Right renal cortex interstitium (tissue), 3 donors: ENCODE results near the gene HDAC10. TPM values are rescaled to one million over a fixed set of nuclear protein-coding genes. Genes with fewer than 3 reads are reported as not detected.

ENCODE experiments used
- DNase-seq, 3 donors: peaks; one replicate each; pipeline ENCODE4 v3.0.0-alpha.2; 2013; ENCODE audit warnings: low read depth in 3 of 3, low spot score in 2 of 3
- polyA plus RNA-seq, 3 donors: library from polyadenylated mRNA; unstranded; fragments of 120-200 nt; gene quantifications; one replicate each; pipeline ENCODE4 v1.2.1, GENCODE V29; 2013; ENCODE audit not compliant: insufficient read length in 3 of 3

Gene HDAC10
- polyA plus RNA-seq, 3 donors: 13.2 to 15.8 (median 13.7) TPM

- peak; percentile 72 to 89 (median 85) for DNase-seq
Measured at GRCh38 chr22:50244420-50245213, 6.4 kb downstream of the HDAC10 start, which contains the start of gene TUBGCP6. TSS of gene TUBGCP6 (minus strand) at chr22:50245023. CDS start at chr22:50244459, 564 bp downstream.

GRCh38 chr22:50243685-50244419 is 7.2 kb downstream of the HDAC10 start:
- DNase-seq: no peak

GRCh38 chr22:50242406-50242949 is 8.6 kb downstream of the HDAC10 start:
- DNase-seq: no peak

DNA sequence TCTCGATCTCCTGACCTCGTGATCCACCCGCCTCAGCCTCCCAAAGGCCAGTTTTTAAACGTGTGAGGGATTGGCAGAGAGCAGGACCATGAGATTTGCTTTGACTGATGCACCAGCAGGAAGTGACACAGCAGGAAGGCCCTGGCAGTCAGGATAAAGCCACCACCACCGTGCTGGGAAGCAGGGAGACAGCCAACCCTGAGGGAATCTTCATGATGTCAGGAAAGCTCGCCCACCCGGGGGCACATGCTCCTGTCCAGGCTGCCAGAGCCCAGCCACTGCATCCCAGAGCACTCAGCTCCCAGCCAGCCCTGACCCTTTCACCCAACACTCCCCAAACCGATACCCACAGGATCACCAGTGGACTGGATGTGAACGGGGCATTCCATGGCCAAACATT is 12.3 kb downstream of the HDAC10 start:
- DNase-seq: no peak

DNA sequence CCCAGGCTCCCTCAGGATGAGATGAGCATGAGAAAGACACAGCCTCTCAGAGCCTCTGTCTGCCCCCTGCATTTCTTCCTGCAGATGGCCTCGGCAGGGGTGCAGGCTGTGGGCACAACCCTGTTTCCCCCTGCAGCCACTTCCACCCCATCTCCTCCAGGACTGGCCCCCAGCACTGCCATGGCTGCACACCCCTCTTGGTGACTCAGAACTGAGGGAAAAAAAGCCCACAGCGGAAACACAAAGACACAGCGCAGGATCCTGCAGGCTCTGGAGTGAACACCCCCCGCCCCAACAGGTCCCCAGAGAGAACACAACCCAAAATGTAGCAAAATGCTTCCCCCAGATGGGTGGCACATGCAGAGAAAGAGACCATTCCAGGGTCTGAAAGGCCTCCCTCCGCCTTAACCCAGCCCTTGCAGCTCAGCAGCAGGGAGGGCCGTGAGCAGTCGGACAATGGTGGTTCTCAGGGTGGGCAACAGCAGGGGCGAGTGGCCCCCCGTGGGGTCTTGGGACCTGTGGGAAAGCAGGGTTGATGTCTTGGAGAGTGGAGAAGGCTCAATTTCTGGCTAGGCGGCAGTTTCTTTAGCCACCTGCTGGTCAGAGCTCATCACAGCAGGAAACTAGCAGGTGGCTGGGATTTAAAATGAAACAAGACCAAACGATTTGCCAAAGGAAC is 14.2 kb downstream of the HDAC10 start:
- DNase-seq: no peak

DNA sequence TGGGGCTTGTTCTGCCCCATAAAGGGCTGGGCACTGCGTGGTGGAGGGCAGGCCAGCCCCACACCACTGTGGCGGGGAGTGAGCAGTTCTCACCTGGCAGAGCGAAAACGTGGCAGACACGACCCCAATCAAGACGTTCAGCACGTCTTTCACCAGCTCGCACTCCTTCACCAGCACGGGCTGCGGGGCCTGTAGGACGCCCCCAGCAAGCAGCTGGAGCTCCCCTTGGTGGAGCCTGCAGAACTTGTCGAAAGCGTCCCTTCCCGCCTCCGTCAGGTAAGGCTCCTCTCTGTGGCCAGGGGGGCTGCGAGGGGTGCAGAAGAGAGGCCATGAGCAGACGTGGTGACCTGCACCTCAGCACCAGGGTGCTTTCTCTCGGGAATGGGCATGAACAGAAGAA is 17.8 kb downstream of the HDAC10 start:
- no peak for DNase-seq

DNA sequence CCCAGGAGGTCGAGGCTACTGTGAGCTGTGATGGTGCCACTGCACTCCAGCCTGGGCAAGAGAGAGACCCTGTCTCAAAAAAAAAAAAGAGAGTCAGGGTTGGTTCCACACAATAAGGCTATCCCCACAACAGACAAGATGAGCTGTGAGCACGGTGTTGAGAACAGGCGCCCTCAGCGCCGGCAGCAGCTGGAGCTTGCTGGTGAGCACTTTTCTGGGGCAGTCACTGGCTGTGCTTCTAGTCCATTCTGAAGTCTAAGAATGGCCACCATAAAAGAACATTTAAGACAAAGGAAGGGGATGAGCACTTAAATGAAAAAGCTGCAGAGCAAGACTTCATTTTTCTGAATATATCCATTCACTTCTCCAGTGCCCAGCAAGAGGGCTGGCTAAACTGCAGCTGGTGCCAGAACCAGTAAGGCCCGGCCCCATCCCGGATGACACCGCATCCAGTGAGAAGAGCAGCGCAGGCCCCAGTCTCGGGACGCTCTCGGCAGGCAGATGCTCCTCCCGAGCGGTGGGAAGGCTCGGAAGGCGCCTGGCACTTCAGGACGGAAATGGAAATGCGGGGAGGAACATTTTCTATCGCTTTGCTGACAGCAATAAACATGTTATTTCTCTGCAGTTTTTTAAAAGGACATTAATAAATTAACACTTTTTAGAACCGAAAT is 18.4 kb downstream of the HDAC10 start:
- no peak for DNase-seq

DNA sequence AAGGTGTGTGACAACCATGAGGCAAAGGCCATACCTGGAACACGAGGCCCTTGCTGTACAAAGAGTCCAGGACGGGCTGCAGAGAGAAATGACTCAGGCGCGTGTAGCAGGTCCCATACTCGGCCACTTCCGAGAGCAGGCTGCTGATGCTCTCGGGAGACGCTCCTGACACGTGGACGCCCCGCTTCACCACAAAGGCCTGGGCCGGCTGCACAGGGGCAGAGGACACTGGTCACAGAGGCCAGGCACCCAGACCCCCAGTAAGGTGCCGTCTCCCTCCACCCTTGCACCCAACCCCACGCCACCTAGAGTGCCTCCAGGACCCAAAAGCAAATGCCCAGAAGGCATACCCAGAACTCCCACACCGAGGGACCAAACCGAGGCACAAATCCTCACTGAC is 21.7 kb downstream of the HDAC10 start:
- no peak for DNase-seq

- no peak for DNase-seq
Measured at GRCh38 chr22:50228366-50228765, 22.7 kb downstream of the HDAC10 start.

DNA sequence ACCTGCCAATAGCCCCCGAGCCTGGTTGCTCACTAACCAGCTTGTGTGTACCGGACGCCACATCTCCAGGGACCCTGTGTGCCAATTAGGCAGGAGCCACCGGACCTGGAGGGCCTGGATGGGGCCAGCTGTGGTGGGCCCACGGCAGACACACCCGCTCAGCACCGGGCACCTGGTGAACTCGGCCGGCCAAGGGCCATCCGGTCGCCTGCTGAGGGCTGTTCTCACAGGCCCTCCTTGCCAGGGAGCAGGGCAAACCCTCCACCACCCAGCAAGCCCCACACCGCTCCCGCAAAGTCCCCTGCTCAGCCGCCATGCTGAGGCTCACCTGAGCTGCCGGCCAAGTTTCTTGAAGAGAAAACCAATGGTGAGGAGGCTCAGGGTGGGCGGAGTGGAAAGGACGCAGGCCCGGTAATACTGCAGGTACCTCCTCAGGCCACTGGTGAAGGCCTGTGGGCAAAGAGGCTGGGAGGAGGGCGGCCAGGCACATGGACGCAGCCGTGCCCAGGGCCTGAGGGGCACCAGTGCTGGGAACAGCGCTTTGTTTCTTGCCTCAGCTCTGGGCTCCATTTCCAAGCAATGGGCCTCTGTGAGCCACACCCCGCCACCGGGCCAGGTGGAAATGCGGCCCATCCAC is 23.4 kb downstream of the HDAC10 start:
- no peak for DNase-seq

GRCh38 chr22:50226875-50227165 is 24.2 kb downstream of the HDAC10 start:
- DNase-seq: no peak

DNA sequence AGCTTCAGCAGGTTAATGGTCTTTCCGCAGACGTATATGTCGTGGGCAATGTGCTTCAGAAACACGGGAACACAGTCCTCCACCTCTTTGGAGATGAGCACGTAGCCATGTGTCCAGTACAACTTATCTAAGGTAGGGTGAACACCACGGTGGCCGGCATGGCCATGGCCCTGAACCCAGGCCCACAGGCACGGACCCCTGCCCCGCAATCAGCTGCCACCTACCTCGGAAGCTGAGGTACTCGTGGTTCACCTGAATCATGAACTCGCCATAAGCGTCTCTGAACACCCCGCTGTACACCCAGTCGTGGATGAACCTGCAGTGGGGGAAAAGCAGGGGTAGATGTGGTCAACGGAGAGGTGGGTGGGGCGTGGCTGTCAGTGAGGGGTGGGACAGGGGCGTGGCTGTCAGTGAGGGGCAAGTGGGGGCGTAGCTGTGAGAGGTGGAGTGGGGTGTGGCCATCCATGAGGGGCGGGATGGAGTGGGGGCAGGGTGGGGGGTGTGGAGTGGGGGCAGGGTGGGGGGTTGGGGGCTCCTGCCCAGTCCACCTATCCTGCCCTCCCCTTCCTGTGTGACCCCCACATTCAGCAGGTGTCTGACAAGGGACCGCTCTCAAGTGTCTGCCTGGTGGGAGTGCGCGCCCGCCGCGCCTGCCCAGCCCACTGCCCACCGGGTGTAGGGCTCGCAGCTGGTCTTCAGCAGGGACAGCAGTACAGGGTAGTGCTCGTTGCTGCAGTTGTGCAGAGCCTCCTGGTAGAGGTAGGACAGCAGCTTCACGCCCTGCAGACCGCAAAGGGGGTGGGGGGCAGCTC is 24.8 kb downstream of the HDAC10 start:
- DNase-seq: no peak

GRCh38 chr22:50225200-50225969 is 25.7 kb downstream of the HDAC10 start:
- DNase-seq: no peak

GRCh38 chr22:50224071-50224470 is 27.0 kb downstream of the HDAC10 start:
- no peak for DNase-seq

DNA sequence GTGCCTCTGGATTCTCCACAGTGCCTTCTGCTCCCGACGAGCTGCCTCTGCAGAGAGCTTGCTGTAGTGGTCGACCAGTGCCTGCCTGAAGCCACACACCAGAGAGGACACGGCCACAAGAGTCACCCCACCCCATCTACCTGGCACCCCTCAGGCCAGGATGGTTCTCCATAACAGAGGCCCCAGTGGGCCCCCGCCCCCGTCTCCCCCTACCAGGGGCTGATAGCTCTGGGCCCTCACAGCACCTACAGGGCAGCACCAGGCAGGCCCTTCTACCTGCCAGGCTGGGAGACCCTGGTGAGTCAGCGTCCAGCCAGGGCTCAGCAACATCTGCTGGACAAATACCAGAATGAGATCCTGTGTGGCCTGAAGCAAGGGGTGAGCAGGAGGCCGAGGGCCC is 28.6 kb downstream of the HDAC10 start:
- DNase-seq: no peak

DNA sequence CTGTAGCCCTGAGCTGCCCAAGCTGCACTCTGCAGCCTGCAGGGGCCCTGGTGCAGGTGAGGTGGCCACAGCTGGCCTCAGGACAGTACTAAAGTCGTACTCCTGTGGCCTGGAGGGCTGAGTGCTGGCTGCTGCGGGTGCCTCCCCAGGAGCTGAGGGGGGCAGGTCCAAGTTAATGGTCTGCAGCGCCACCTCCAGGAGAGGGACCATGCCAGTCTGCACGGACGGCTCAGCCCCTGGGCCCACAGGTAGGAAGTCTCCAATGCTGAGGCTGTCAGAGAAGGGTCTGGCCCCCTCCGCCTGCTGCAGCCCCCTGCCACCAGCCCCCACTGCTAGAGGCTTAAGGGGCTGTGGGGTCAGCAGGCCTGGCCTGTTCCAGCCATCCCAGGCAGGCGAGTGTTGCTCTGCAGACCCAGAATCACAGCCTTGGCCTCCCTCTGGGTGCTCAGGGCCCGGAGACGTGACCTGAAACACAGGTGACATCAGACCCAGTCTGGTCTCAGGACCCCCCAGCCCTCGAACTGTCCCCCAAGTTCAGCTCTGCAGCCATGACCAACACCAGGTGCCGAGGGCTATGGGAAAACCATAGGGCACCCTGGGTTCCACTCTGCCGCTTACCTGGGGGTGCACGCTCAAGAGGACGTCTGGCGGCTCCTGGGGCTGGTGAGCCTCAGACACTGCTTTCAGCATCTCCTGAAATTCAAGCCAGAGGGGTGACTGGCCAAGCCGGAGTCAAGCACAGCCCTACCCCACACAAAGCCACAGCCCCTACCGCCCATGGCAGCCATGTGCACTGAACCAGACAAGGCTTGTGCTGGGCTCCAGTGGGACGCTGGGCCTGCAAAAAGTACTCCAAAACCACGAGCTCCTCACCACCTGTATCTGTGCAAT is 29.4 kb downstream of the HDAC10 start:
- no peak for DNase-seq

- no peak for DNase-seq
Measured at GRCh38 chr22:50220603-50221409, 30.3 kb downstream of the HDAC10 start.
